ENCODE results near the gene ZNF593OS.

ZNF593OS gene

GRCh38 chr1:26142159-26142558 lies 29.5 kb downstream of the ZNF593OS start:
- no peak overlapping the region for H3K4me3 ChIP-seq (ENCODE audit: low read depth, low read length)
- TF ChIP-seq CTCF (IDR thresholded peaks at IDR 0.05; ENCODE audit: insufficient read depth, low read depth, low read length, missing control alignments): no peak
- no peak for DNase-seq (ENCODE audit: low read depth)

- TF ChIP-seq CTCF (IDR thresholded peaks at IDR 0.05; ENCODE audit: insufficient read depth, low read depth, low read length, missing control alignments): no peak
- no peak for DNase-seq (ENCODE audit: low read depth)
- H3K4me3 ChIP-seq (ENCODE audit: low read depth, low read length): no peak overlapping the region
Observed at GRCh38 chr1:26138974-26139558, 32.6 kb downstream of the ZNF593OS start.

- no peak overlapping the region for H3K4me3 ChIP-seq (ENCODE audit: low read depth, low read length)
- no peak for TF ChIP-seq CTCF (IDR thresholded peaks at IDR 0.05; ENCODE audit: insufficient read depth, low read depth, low read length, missing control alignments)
Observed at GRCh38 chr1:26134466-26134865, 37.2 kb downstream of the ZNF593OS start.

GRCh38 chr1:26132834-26133167 lies 38.8 kb downstream of the ZNF593OS start:
- DNase-seq (ENCODE audit: low read depth): no peak
- no peak overlapping the region for H3K4me3 ChIP-seq (ENCODE audit: low read depth, low read length)
- TF ChIP-seq CTCF (IDR thresholded peaks at IDR 0.05; ENCODE audit: insufficient read depth, low read depth, low read length, missing control alignments): no peak

More at GRCh38 chr1:26134466-26134865, 37.2 kb downstream of the ZNF593OS start:
- DNase-seq (ENCODE audit: low read depth): no peak

- no peak overlapping the region for H3K4me3 ChIP-seq (ENCODE audit: low read depth, low read length)
- no peak for DNase-seq (ENCODE audit: low read depth)
- TF ChIP-seq CTCF (IDR thresholded peaks at IDR 0.05; ENCODE audit: insufficient read depth, low read depth, low read length, missing control alignments): no peak
Observed at GRCh38 chr1:26132128-26132833, 39.4 kb downstream of the ZNF593OS start.

- TF ChIP-seq CTCF (IDR thresholded peaks at IDR 0.05; ENCODE audit: insufficient read depth, low read depth, low read length, missing control alignments): no peak
- no peak overlapping the region for H3K4me3 ChIP-seq (ENCODE audit: low read depth, low read length)
- DNase-seq (ENCODE audit: low read depth): no peak
Observed at GRCh38 chr1:26130695-26131094, 40.9 kb downstream of the ZNF593OS start.

- no peak for TF ChIP-seq CTCF (IDR thresholded peaks at IDR 0.05; ENCODE audit: insufficient read depth, low read depth, low read length, missing control alignments)
- no peak overlapping the region for H3K4me3 ChIP-seq (ENCODE audit: low read depth, low read length)
Observed at GRCh38 chr1:26129778-26130177, 41.9 kb downstream of the ZNF593OS start.

More at GRCh38 chr1:26129778-26130177, 41.9 kb downstream of the ZNF593OS start:
- no peak for DNase-seq (ENCODE audit: low read depth)

Data from GM12865 (cell line).